Hepatic stellate cell (primary cell): ENCODE data around the gene IL16.

ENCODE experiments used
- DNase-seq: peaks from one replicate; pipeline ENCODE4 v3.0.0; 2011; ENCODE audit warnings: low spot score

Gene IL16

DNA sequence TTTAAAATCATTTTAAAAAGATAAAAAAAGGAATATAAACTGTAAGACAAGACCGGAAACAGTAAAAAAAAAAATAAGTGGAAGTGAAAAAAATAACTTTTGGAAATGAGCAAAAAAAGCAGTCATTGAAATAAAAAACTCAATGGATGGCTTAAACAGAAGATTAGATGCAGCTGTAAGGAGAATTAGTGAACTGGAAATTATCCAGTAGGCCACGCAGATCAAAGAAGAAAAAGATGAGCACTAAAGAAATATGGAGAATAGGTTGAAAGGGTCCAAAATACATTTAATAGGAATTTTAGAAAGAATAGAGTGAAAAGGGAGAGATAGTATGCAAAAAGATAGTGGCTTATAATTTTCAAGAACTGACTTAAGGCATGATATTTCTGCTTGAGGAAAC lies 80.3 kb downstream of the IL16 start:
- DNase-seq = no peak

- no peak for DNase-seq
These were observed 81.2 kb downstream of the IL16 start for GRCh38 chr15:81277851-81278250.

GRCh38 chr15:81278306-81279029 lies 81.8 kb downstream of the IL16 start:
- DNase-seq = no peak

GRCh38 chr15:81279621-81280485 lies 83.2 kb downstream of the IL16 start:
- no peak for DNase-seq

DNA sequence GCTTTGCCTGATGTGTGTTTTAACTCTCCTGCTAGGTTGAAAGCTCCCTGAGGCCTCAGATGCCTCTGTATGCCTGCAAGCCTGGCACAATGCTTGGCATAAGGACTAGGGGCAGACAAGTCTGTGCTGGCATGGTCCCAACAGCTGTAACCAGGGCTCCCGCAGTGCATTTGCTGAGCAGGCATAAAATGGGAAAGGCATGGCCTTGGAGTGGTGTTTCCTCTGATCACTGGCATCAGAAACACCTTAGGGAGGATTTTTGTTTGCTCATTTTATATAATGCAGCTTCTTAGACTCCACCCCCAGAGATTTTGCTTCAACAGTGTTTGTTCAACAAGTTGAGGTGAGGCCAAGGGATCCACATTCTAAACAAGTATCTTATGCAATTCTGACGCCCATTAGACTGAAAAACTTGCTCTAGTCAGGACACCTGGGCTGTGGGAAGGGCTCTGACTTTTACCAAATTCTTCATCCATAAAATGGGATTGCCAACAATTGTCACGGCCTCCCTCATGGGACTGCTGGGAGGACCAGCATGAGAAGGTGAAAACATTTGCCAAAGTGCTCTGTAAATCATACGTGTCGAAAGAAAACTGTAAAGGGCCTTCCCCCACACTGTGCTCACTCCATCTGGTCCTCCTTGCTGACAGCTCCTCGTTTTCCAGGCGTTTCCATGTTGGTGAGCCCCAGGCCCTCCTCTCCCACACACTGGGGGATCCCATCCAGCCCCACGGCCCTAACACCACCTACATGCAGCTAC lies 84.2 kb downstream of the IL16 start:
- DNase-seq = no peak

DNA sequence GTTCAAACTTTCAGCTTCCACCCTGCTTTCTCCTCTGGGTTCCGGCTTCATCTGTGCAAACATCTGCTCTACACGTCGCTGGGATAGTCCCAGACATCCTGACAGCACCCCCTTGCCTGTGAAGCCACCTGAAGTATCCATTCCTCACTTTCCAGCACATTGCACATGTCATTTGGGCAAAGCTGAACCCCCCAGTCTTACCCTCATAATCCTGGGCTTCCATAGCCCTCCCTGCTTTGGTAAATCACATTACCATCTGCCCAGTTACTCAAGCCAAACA lies 84.7 kb downstream of the IL16 start:
- DNase-seq = no peak

- no peak for DNase-seq
These were observed 85.3 kb downstream of the IL16 start for GRCh38 chr15:81281766-81282605.

DNA sequence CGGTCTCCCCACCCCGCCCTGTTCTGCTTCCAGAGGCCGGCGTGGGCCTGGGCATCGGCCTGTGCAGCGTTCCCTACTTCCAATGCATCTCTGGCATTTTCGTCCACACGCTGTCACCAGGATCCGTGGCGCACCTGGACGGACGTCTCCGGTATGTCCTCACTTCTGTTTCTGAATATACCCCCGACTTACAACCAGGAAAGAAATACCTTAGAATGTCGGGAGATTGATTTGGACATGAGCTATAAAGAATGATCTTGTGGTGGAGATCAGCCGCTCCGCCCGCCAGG lies 85.9 kb downstream of the IL16 start:
- no peak for DNase-seq

- no peak for DNase-seq
These were observed 86.2 kb downstream of the IL16 start for GRCh38 chr15:81282911-81283310.

- no peak for DNase-seq
These were observed 87.8 kb downstream of the IL16 start for GRCh38 chr15:81284256-81285031.

GRCh38 chr15:81285461-81285860 lies 88.8 kb downstream of the IL16 start:
- no peak for DNase-seq

- no peak for DNase-seq
These were observed 90.0 kb downstream of the IL16 start for GRCh38 chr15:81286621-81287121.

GRCh38 chr15:81288040-81288439 lies 91.4 kb downstream of the IL16 start:
- no peak for DNase-seq

DNA sequence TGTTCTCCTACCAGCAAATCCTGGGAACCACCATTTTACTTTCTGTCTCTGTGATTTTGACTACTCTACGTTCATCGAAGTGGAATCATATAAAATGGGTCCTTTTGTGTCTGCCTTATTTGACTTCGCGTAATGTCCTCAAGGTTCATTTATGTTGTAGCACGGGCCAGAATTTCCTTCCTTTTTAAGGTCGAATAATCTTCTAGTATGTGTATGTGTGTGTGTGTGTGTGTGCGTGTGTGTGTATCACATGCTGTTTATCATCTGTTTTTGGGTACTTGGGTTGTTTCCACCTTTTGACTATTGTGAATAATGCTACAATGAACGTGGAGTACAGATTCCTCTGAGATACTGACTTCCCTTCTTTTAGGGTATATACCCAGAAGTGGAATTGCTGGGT lies 91.9 kb downstream of the IL16 start:
- no peak for DNase-seq

GRCh38 chr15:81289910-81290309 lies 93.2 kb downstream of the IL16 start:
- no peak for DNase-seq

GRCh38 chr15:81291916-81292522 lies 95.3 kb downstream of the IL16 start:
- no peak for DNase-seq

DNA sequence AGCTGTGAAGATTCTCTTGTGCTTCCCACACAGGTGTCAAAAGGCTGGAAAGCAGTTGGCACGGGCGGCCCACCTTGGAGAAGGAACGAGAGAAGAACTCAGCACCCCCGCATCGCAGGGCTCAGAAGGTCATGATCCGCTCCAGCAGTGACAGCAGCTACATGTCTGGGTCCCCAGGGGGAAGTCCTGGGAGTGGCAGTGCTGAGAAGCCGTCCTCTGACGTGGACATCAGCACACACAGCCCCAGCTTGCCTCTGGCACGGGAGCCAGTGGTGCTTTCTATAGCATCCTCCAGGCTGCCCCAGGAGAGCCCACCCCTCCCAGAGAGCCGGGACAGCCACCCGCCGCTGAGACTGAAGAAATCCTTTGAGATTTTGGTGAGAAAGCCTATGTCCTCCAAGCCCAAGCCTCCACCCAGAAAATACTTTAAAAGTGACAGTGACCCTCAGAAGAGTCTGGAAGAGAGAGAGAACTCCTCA lies 95.9 kb downstream of the IL16 start:
- no peak for DNase-seq

GRCh38 chr15:81293728-81294515 lies 97.2 kb downstream of the IL16 start:
- DNase-seq = no peak

DNA sequence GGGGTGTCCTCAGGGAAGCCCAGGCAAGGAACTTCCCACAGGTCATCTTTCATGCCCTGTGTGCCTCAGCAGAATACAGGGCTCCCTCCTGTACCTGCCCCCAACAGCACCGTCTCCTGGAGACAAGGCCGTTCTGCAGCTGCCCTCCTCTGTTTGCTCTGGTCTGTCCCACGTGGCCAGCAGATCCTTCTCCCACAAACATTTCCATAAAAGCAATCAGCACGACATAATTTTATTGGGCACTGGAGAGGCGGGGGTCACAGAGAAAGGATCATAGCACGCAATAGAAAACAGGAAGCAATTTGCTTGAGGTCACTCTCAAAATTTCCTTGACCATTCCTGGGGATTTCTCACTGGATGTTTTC lies 97.8 kb downstream of the IL16 start:
- DNase-seq = no peak
